HG02852 (cell line): ENCODE data around the gene HIVEP3.

Experiments used
- ATAC-seq: cut with Tn5 transposase; IDR thresholded peaks from one replicate; pipeline ENCODE4 v1.9.1; 2021; ENCODE audit warnings: mild to moderate bottlenecking, moderate library complexity; ENCODE audit not compliant: unreplicated experiment

The HIVEP3 gene

GRCh38 chr1:41511239-41511540 lies 407.5 kb downstream of the HIVEP3 start:
- ATAC-seq: no peak

- no peak for ATAC-seq
These were observed 408.0 kb downstream of the HIVEP3 start for GRCh38 chr1:41510531-41511238.

GRCh38 chr1:41509270-41509671 lies 409.5 kb downstream of the HIVEP3 start:
- ATAC-seq: no peak

- ATAC-seq: no peak
These were observed 410.4 kb downstream of the HIVEP3 start for GRCh38 chr1:41508290-41508689.

GRCh38 chr1:41507836-41508235 lies 410.9 kb downstream of the HIVEP3 start:
- no peak for ATAC-seq

- no peak for ATAC-seq
These were observed 411.5 kb downstream of the HIVEP3 start for GRCh38 chr1:41507110-41507720.

- ATAC-seq: no peak
These were observed 414.3 kb downstream of the HIVEP3 start for GRCh38 chr1:41504114-41505035.

GRCh38 chr1:41503538-41504113 lies 415.1 kb downstream of the HIVEP3 start:
- no peak for ATAC-seq

- ATAC-seq: no peak
These were observed 415.8 kb downstream of the HIVEP3 start for GRCh38 chr1:41502912-41503311.

- no peak for ATAC-seq
These were observed 417.1 kb downstream of the HIVEP3 start for GRCh38 chr1:41501581-41501980.

GRCh38 chr1:41500781-41501518 lies 417.8 kb downstream of the HIVEP3 start:
- no peak for ATAC-seq

- ATAC-seq: no peak
These were observed 418.3 kb downstream of the HIVEP3 start for GRCh38 chr1:41500378-41500777.

- no peak for ATAC-seq
These were observed 419.1 kb downstream of the HIVEP3 start for GRCh38 chr1:41499591-41499990.

- ATAC-seq: no peak
These were observed 419.9 kb downstream of the HIVEP3 start for GRCh38 chr1:41498804-41499203.

GRCh38 chr1:41498391-41498790 lies 420.3 kb downstream of the HIVEP3 start:
- no peak for ATAC-seq

- no peak for ATAC-seq
These were observed 421.2 kb downstream of the HIVEP3 start for GRCh38 chr1:41497461-41498030.

GRCh38 chr1:41497056-41497440 lies 421.7 kb downstream of the HIVEP3 start:
- no peak for ATAC-seq

- ATAC-seq: no peak
These were observed 422.4 kb downstream of the HIVEP3 start for GRCh38 chr1:41496080-41497055.

GRCh38 chr1:41495210-41495948 lies 423.3 kb downstream of the HIVEP3 start:
- no peak for ATAC-seq
